ENCODE results near the gene RSU1. TPM values are rescaled to one million over a fixed set of nuclear protein-coding genes. Genes with fewer than 3 reads are reported as not detected.

RSU1 gene
- total and polyA plus RNA-seq, 2 of the 13 experiments (the other 11 are each of a cell fraction or from before 2014, with no cell fraction given): 32.3 to 35.1 TPM

- peak; percentile 43; the same call in 1 of the 2 replicates for TF ChIP-seq GATAD2A (CRISPR knock-in tag; IDR thresholded peaks at IDR 0.05)
- TF ChIP-seq ERF (CRISPR knock-in tag; IDR thresholded peaks at IDR 0.05): peak; percentile 74; the same call in 1 of the 2 replicates
- peak; percentile 61; the same call in 1 of the 2 replicates for TF ChIP-seq NR0B2 (CRISPR knock-in tag; IDR thresholded peaks at IDR 0.05)
- peak; percentile 40; the same call in 1 of the 2 replicates for TF ChIP-seq ZBTB38 (CRISPR knock-in tag; IDR thresholded peaks at IDR 0.05)
- TF ChIP-seq CREM (IDR thresholded peaks at IDR 0.05): peak; percentile 71
- TF ChIP-seq CREM (CRISPR knock-in tag; IDR thresholded peaks at IDR 0.05): no peak
- TF ChIP-seq SIX1 (CRISPR knock-in tag; IDR thresholded peaks at IDR 0.05; ENCODE audit: borderline replicate concordance): no peak
- peak; percentile 65 for TF ChIP-seq ZNF331 (CRISPR knock-in tag; IDR thresholded peaks at IDR 0.05)
- TF ChIP-seq DNMT3B (CRISPR knock-in tag; conservative IDR thresholded peaks at IDR 0.05): no peak
- TF ChIP-seq ETS1 (CRISPR knock-in tag; IDR thresholded peaks at IDR 0.05): 0 out of 2 replicates have a peak, but pooled peaks have one; percentile 55
- no peak for TF ChIP-seq JUND (CRISPR knock-in tag; IDR thresholded peaks at IDR 0.05)
- TF ChIP-seq RFXAP (CRISPR knock-in tag; IDR thresholded peaks at IDR 0.05; ENCODE audit: borderline replicate concordance): peak; percentile 78
- TF ChIP-seq REST (IDR thresholded peaks at IDR 0.05; ENCODE audit: borderline replicate concordance in 1 of 2, low read depth in 1 of 2, low read length in 2 of 2): peak in 1 of 2 experiments; percentile 49; a peak in 1 of 4 replicates
- TF ChIP-seq MBNL3 (CRISPR knock-in tag; conservative IDR thresholded peaks at IDR 0.05): no peak
- TF ChIP-seq MED1 (CRISPR knock-in tag; IDR thresholded peaks at IDR 0.05): peak; percentile 74
- TF ChIP-seq MNT (IDR thresholded peaks at IDR 0.05): peak; percentile 26
- TF ChIP-seq ZBTB4 (CRISPR knock-in tag; IDR thresholded peaks at IDR 0.05; ENCODE audit: borderline replicate concordance): peak; percentile 84; the same call in 1 of the 2 replicates
- TF ChIP-seq BORCS8-MEF2B (CRISPR knock-in tag; IDR thresholded peaks at IDR 0.05): 0 out of 2 replicates have a peak, but pooled peaks have one; percentile 57
- TF ChIP-seq AHR (CRISPR knock-in tag; IDR thresholded peaks at IDR 0.05): peak; percentile 73
- TF ChIP-seq FOXK2 (IDR thresholded peaks at IDR 0.05): no peak
Measured at GRCh38 chr10:16817125-16818019, at the start of gene RSU1 (continued).

Data from HepG2 (cell line).